Mammary epithelial cell (primary cell): ENCODE data around the gene GTPBP6.

ENCODE experiments used
- EZH2 ChIP-seq: IDR thresholded peaks from 2 replicates; pipeline ENCODE4 v1.6.1; 2012; ENCODE audit warnings: low read length, inconsistent platforms, borderline replicate concordance
- TF ChIP-seq, protein P1 (sequence below), 2 donors: IDR thresholded peaks in 1 of 2; conservative IDR thresholded peaks in 1 of 2; 2 replicates each; pipeline ENCODE4 v1.5.1; 2011 to 2012; ENCODE audit warnings: inconsistent platforms in 2 of 2, low read length in 2 of 2, mild to moderate bottlenecking in 2 of 2, control low read depth in 1 of 2, low read depth in 1 of 2; ENCODE audit not compliant: insufficient read depth in 1 of 2; ENCODE audit errors: extremely low read depth in 1 of 2

- TF ChIP-seq, protein P1, sequence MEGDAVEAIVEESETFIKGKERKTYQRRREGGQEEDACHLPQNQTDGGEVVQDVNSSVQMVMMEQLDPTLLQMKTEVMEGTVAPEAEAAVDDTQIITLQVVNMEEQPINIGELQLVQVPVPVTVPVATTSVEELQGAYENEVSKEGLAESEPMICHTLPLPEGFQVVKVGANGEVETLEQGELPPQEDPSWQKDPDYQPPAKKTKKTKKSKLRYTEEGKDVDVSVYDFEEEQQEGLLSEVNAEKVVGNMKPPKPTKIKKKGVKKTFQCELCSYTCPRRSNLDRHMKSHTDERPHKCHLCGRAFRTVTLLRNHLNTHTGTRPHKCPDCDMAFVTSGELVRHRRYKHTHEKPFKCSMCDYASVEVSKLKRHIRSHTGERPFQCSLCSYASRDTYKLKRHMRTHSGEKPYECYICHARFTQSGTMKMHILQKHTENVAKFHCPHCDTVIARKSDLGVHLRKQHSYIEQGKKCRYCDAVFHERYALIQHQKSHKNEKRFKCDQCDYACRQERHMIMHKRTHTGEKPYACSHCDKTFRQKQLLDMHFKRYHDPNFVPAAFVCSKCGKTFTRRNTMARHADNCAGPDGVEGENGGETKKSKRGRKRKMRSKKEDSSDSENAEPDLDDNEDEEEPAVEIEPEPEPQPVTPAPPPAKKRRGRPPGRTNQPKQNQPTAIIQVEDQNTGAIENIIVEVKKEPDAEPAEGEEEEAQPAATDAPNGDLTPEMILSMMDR (conservative IDR thresholded peaks at IDR 0.05 in 1 of 2, IDR thresholded peaks at IDR 0.05 in 1 of 2; ENCODE audit: extremely low read depth in 1 of 2, insufficient read depth in 1 of 2, low read depth in 1 of 2, low read length in 2 of 2) = no peak
- TF ChIP-seq EZH2 = no peak
These were observed 37.2 kb downstream of the GTPBP6 start, which contains the start of gene PLCXD1 for GRCh38 chrX:281166-281999.
